Activated naive CD8-positive, alpha-beta T cell (primary cell): ENCODE results near the gene MARVELD2.
"Not testable (repeated sequence)": the region's sequence is repeated elsewhere in the genome, so short reads cannot be mapped to it uniquely, and the experiment has no call there.

ENCODE experiments used
- H3K27ac Mint-ChIP-seq: one replicate; pipeline ENCODE4 v1.8.0; 2021; ENCODE audit warnings: mixed read lengths
- H3K27me3 Mint-ChIP-seq: one replicate; pipeline ENCODE4 v1.8.0; 2021; ENCODE audit warnings: mixed read lengths
- H3K36me3 Mint-ChIP-seq: one replicate; pipeline ENCODE4 v1.8.0; 2021; ENCODE audit warnings: mixed read lengths
- H3K4me1 Mint-ChIP-seq: one replicate; pipeline ENCODE4 v1.8.0; 2021; ENCODE audit warnings: low read depth, mixed read lengths
- H3K4me3 Mint-ChIP-seq: one replicate; pipeline ENCODE4 v1.8.0; 2021; ENCODE audit warnings: mild to moderate bottlenecking, mixed read lengths
- H3K9me3 Mint-ChIP-seq: one replicate; pipeline ENCODE4 v1.8.0; 2021; ENCODE audit warnings: low read depth, mixed read lengths

The MARVELD2 gene, protein sequence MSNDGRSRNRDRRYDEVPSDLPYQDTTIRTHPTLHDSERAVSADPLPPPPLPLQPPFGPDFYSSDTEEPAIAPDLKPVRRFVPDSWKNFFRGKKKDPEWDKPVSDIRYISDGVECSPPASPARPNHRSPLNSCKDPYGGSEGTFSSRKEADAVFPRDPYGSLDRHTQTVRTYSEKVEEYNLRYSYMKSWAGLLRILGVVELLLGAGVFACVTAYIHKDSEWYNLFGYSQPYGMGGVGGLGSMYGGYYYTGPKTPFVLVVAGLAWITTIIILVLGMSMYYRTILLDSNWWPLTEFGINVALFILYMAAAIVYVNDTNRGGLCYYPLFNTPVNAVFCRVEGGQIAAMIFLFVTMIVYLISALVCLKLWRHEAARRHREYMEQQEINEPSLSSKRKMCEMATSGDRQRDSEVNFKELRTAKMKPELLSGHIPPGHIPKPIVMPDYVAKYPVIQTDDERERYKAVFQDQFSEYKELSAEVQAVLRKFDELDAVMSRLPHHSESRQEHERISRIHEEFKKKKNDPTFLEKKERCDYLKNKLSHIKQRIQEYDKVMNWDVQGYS

DNA sequence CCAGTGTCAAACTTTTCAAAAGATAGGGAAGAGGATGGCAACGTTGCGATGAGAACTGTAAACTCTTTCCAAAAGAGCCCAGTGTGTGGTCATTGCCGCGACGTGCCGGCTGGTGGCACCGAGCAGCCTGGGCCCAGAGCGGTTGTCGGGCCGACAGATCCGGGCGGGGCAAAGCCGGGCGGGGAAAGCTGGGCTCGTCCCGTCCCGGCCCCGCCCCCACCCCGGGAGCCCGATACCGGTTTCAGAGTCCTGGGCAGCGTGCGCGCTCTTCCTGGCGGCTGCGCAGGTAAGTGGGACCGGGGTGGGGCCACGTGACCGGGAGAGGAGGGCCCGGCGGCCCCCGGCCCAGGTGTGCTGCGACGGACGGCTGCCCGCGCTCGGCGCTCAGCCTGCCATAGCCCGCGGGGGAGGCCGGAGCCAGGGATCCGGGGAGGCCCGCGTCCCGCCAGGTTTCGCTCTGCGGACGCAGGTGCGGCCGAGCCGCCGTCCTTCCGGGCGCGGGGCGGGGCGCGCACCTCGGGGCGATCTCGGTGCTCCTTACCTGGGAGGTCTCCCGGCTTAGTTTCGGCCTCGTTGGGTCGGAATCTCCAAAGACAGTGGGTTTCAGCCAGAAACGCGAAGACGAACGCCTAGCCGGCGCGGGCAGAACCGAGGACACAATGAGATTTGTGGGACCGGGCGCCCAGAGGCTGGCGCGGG lies at the start of gene MARVELD2:
MARVELD2 (plus strand) TSS at position 232 of the 699 bp plus-strand sequence. CDS start 4,270 bp downstream, outside the sequence.
- Mint-ChIP-seq H3K27ac (peak within 1 kb of the TSS; percentile 25), H3K36me3 (peaks cover 11% of the 10 kb centered on the region), H3K9me3 (no peaks in the 10 kb centered on the region), H3K4me3 (peak within 1 kb of the TSS; percentile 81), H3K4me1 (peaks cover 12% of the 10 kb centered on the region), H3K27me3 (no peaks in the 10 kb centered on the region)

DNA sequence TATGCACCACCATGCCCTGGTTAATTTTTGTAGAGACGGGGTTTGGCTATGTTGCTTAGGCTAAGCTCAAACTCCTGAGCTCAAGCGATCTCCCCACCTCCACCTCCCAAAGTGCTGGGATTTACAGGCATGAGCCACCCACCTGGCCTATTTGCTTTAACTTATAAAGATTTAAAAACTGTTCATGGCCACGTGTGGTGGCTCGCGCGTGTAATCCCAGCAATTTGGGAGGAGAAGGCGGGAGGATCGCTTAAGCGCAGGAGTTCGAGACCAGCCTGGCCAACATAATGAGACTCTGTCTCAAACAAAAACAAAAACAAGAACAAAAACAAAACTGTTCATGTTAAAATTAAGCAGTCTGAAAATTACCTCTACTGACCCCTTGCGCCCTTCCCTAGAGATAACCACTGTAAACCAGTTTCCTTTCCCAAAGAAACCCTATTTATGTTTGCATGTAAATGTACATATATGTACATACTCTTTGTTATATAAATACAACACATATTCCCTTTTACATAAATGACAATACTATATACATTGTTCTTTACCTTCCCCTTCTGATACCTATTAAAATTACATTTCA lies 47.1 kb upstream of the MARVELD2 start:
- peak overlapping the region; percentile 97 for H3K4me3 Mint-ChIP-seq
- H3K4me1 Mint-ChIP-seq, result peaks cover 49% of the 10 kb centered on the region
- H3K27me3 Mint-ChIP-seq, result no peaks in the 10 kb centered on the region
- peaks cover 3% of the 10 kb centered on the region for H3K36me3 Mint-ChIP-seq
- H3K27ac Mint-ChIP-seq, result peak overlapping the region; percentile 98
- H3K9me3 Mint-ChIP-seq, result no peaks in the 10 kb centered on the region

DNA sequence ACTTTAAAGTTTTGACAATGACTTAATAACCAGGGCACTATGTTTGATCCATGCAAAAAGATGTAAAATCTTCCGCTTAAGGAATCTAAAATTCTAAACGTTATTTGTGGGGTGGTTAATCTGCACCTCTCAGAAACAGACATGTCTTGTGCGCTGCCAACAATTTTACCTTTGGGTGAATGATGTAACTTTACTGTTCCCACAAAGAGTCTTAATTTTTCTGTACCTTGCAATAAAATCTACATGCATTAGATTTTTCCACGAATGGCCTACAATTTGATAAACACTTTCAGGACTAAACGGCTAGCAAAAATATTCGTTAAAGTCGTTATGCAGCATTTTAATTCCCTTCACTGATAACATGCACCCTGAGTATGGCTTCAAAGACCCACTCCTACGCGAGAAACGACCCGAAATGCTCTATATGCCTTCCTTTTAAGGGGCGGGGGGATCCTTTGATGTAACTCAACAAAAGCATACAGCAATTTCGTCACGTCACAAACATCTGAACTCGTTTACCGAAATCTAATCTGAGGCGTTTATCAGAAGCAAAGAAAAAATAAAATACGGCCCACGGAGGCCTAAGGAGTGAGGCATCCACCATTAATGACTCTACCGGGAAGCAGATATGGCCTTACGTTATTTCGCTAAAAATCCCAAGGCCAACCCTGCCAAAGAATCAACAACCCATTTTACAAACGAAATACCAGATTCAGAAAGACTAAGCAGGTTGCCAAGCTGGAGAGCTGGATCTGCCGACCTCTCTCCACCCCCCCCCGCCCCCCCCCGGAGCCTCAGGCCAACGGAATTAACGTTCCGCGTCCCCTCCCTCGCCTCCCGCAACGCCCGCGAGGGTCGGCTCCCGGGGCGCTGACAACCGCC lies 46.2 kb upstream of the MARVELD2 start:
- H3K27me3 Mint-ChIP-seq, result no peaks in the 10 kb centered on the region
- peak overlapping the region; percentile 98 for H3K27ac Mint-ChIP-seq
- H3K4me3 Mint-ChIP-seq, result peak overlapping the region; percentile 97
- H3K9me3 Mint-ChIP-seq, result no peaks in the 10 kb centered on the region
- H3K4me1 Mint-ChIP-seq, result peaks cover 47% of the 10 kb centered on the region
- H3K36me3 Mint-ChIP-seq, result peaks cover 3% of the 10 kb centered on the region

DNA sequence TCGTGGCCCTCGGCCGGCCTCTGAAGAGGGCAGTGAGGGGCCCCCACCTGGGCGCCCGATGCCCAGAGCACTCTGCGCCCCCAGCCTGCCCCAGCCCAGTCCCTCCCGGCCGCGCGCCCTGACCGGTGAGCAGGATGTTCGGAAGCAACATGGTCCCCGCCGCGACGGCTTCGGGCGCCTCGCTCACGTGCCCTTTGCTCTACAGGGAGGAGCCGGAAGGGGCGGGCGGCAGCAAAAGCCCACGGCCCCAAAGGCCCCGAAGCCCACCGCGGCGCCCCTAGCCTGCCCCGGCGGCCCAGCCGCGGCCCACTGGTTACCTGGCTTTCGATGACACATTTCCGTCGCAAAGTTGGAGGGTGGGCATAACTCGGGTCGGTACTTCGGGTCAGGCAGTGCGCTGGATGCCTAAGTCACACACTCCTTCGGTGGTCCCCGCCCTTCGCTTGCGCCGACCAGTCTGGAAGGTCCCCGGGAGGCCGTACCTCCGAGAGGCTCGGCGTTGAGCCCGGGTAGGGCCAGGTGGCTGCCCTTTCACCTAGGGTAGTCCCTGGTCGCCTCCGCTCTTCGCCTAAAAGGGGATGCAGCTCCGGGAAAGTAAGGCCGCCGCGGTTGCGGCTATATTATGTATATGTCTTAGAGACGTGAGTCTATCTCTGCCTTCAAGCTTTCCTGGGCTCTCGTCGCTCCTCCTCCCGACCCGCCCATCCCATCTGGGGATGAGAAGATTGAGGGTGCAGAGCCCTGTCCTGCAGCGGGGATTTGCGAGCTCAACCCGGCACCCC lies 45.4 kb upstream of the MARVELD2 start, which contains the start of the genes AK6, RAD17 and TAF9:
AK6 (minus strand) TSS at position 181 of the 782 bp plus-strand sequence; CDS start at position 151, 30 bp downstream.
RAD17 (plus strand) TSS at position 479 of the 782 bp plus-strand sequence. CDS start 2,391 bp downstream, outside the sequence.
TAF9 (minus strand) TSS at position 181 of the 782 bp plus-strand sequence. CDS start 3,783 bp downstream, outside the sequence.
- Mint-ChIP-seq H3K4me1 (peaks cover 43% of the 10 kb centered on the region), H3K27ac (peak within 1 kb of the TSS; percentile 98), H3K9me3 (no peaks in the 10 kb centered on the region), H3K4me3 (peak within 1 kb of the TSS; percentile 97), H3K36me3 (peaks cover 3% of the 10 kb centered on the region), H3K27me3 (no peaks in the 10 kb centered on the region)

DNA sequence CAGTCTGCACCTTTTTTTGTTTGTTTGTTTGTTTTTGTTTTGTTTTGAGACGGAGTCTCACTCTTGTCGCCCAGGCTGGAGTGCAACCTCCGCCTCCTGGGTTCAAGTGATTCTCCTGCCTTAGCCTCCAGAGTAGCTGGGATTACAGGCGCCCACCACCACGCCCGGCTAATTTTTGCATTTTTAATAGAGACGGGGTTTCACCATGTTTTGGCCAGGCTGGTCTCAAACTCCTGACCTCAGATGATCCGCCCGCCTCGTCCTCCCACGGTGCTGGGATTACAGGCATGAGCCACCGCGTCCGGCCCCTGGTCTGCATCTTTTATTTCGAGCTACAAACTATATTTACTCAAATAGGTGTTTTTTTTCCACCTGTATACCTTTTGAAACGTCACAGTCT lies 44.6 kb upstream of the MARVELD2 start:
- peaks cover 36% of the 10 kb centered on the region for H3K4me1 Mint-ChIP-seq
- H3K4me3 Mint-ChIP-seq, result peak overlapping the region; percentile 93
- not testable (repeated sequence) for H3K36me3 Mint-ChIP-seq, H3K27me3 Mint-ChIP-seq, H3K9me3 Mint-ChIP-seq
- peak overlapping the region; percentile 95 for H3K27ac Mint-ChIP-seq

DNA sequence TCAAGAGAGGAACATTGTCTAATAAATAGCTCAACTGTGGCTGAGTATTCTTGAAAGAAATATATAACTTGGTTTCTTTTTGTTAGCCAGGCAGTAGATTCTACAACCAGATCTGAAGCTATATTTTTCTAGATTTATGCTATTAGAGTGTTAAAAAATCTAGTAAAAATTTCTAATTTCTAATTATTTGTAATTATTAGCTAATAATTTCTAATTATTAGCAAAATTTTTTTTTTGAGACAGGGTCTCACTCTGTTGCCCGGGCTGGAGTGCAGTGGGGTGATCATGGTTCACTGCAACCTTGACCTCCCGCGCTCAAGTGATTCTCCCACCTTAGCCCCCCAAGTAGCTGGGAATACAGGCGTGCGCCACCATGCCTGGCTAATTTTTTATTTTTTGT lies 42.5 kb upstream of the MARVELD2 start:
- no peaks in the 10 kb centered on the region for H3K9me3 Mint-ChIP-seq
- H3K36me3 Mint-ChIP-seq, result no peaks in the 10 kb centered on the region
- no peaks in the 10 kb centered on the region for H3K27me3 Mint-ChIP-seq
- peaks cover 21% of the 10 kb centered on the region for H3K4me1 Mint-ChIP-seq
- H3K27ac Mint-ChIP-seq, result no peak overlapping the region
- H3K4me3 Mint-ChIP-seq, result no peak overlapping the region

DNA sequence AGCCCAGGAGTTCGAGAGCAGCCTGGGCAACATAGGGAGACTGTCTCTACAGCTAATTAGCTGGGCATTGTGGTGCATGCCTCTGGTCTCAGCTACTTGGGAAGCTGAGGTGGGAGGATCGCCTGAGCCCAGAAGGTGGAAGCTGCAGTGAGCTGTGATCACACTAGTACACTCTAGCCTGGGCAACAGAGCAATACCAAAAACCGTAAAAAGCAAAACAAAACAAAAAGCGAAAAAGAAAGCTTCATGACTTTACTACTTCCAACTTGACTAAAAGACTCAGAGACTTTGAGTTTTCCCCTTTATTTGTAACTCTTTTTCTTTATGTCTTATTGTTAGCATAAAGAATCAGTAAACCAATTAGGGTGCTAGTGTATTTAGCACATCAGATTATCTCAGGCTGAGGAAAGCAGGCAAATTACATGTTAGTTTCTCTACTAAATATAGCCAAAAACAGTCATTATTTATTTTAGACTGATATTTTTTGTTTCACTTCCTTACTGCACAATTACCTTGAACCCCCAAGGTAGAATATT lies 39.9 kb upstream of the MARVELD2 start:
- H3K27ac Mint-ChIP-seq, result no peak overlapping the region
- no peaks in the 10 kb centered on the region for H3K36me3 Mint-ChIP-seq
- peaks cover 13% of the 10 kb centered on the region for H3K4me1 Mint-ChIP-seq
- no peaks in the 10 kb centered on the region for H3K27me3 Mint-ChIP-seq
- no peak overlapping the region for H3K4me3 Mint-ChIP-seq
- H3K9me3 Mint-ChIP-seq, result no peaks in the 10 kb centered on the region

DNA sequence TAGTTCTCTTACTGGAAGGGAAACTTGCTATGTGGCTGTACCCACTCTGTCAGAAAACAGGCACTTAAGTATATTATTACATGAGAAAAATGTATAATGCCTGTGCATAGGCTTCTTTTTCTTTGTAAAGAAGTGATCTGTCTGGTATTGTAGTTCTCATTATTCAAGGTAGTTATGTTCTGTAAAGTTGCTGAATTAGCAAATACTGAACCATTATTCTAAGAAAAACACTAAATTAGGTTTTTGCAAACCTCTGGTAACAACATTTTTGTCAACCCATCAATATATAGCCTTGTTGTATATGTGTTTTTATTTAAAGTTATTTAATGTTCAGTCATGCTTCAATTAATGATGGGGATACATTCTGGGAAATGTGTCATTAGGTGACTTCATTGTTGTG lies 36.5 kb upstream of the MARVELD2 start:
- no peaks in the 10 kb centered on the region for H3K9me3 Mint-ChIP-seq
- H3K27ac Mint-ChIP-seq, result no peak overlapping the region
- H3K36me3 Mint-ChIP-seq, result no peaks in the 10 kb centered on the region
- no peak overlapping the region for H3K4me3 Mint-ChIP-seq
- H3K27me3 Mint-ChIP-seq, result no peaks in the 10 kb centered on the region
- H3K4me1 Mint-ChIP-seq, result no peaks in the 10 kb centered on the region

DNA sequence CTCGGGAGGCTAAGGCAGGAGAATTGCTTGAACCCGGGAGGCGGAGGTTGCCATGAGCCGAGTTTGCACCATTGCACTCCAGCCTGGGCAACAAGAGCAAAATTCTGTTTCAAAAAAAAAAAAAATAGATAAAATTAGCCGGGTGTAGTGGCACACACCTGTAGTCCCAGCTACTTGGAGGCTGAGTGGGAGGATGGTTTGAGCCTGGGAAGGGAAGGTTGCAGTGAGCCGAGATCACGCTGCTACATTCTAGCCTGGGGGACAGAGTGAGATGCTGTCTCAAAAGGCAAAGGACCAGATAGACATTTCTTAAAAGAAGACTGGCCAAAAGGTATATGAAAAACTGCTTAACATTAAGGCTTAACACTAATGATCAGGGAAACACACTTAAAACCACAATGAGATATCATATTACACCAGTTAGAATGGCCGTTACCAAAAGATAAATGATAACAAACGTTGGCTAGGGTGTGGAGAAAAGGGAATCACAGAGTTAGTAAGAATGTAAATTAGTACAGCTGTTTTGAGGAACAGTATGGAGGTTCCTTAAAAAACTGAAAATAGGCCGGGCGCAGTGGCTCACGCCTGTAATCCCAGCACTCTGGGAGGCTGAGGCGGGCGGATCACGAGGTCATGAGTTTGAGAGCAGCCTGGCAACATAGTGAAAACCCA lies 10.1 kb upstream of the MARVELD2 start:
- no peaks in the 10 kb centered on the region for H3K27me3 Mint-ChIP-seq
- no peak overlapping the region for H3K27ac Mint-ChIP-seq
- peaks cover 19% of the 10 kb centered on the region for H3K36me3 Mint-ChIP-seq
- no peak overlapping the region for H3K4me3 Mint-ChIP-seq
- no peaks in the 10 kb centered on the region for H3K9me3 Mint-ChIP-seq
- H3K4me1 Mint-ChIP-seq, result no peaks in the 10 kb centered on the region

DNA sequence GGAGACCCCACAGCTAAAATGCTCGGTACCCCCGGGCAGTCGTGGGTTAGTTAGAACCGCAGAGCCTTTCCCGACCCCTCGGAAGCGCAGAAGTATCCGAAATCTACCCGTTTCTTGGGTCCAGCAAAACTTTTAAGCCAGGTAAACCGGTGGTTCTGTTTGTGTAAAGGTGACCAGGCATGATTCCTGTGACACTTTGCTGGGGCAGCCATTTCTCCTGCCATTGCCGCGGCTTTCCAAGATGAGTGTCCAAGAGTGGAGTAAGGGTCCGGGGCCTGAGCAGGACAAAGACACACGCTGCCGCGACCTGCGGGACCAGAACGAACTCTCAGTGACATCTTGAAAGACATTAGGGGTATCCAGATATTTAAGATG lies 655 bp downstream of the MARVELD2 start:
- H3K27me3 Mint-ChIP-seq, result no peaks in the 10 kb centered on the region
- H3K27ac Mint-ChIP-seq, result no peak overlapping the region
- peaks cover 12% of the 10 kb centered on the region for H3K4me1 Mint-ChIP-seq
- H3K4me3 Mint-ChIP-seq, result peak overlapping the region; percentile 79
- peaks cover 11% of the 10 kb centered on the region for H3K36me3 Mint-ChIP-seq
- H3K9me3 Mint-ChIP-seq, result no peaks in the 10 kb centered on the region

DNA sequence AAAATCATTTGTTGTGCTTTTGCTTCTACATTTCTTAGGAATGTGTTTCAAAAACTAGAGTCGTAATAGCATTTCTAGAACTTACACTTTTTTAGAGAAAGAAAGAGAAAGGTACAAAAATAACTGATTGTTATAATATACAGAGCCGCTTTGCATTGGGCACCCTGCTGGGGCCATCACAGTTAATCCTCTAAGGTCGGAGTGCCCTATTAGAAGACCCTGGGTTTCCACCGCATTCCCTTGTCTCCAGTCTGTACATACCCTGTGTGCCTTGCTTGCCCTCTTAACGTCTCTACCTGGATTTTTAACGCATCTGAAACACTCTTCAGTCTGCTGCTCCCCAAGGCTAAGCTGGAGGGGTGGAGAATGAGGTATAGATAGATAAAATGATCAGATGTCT lies 1.3 kb downstream of the MARVELD2 start:
- Mint-ChIP-seq H3K9me3 (no peaks in the 10 kb centered on the region), H3K27ac (no peak overlapping the region), H3K27me3 (no peaks in the 10 kb centered on the region), H3K4me1 (peaks cover 12% of the 10 kb centered on the region), H3K36me3 (peaks cover 11% of the 10 kb centered on the region), H3K4me3 (peak overlapping the region; percentile 79)

DNA sequence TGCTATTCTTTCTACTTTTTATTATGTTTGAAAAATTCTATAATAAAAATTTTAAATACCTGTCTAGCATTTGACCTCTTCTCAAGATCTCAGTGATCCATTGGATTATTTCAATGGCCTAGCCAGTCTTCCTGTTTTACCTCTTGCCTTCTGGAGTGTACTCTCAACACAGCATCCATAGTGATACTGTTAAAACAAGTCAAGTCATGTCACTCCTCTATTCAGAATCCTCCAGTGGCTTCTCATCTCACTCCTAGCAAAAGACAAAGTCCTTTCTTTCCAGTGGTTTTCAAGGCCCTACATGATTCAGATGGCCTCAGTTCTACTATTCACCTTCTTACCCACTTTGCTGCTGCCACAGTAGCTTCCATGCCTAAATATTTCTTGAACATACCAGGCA lies 1.8 kb downstream of the MARVELD2 start:
- Mint-ChIP-seq H3K4me1 (peaks cover 12% of the 10 kb centered on the region), H3K4me3 (peak overlapping the region; percentile 15), H3K27ac (no peak overlapping the region), H3K36me3 (peaks cover 7% of the 10 kb centered on the region), H3K27me3 (no peaks in the 10 kb centered on the region), H3K9me3 (no peaks in the 10 kb centered on the region)

DNA sequence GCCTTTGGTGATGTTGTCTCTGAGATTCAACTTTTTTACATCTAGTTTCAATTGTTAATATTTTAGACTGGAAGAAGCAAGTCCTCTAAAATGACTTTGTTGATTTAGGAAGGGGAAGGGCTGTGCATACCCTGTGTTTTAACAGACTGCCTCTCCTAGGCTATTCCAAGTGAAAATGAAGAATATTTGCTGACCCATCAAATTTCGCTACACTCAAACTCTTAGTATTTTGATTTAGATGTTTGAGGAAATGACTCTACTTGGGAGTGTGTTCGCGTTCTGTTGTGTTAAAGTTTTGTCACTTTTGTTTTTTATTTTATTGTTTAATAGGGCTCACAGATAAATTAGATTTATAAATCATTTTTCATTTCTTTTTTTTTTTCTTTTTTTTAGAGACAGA lies 3.6 kb downstream of the MARVELD2 start:
- no peak overlapping the region for H3K27ac Mint-ChIP-seq

More for the DNA sequence above, 3.6 kb downstream of the MARVELD2 start:
- Mint-ChIP-seq H3K4me1 (peaks cover 12% of the 10 kb centered on the region), H3K9me3 (no peaks in the 10 kb centered on the region), H3K4me3 (no peak overlapping the region), H3K36me3 (peaks cover 8% of the 10 kb centered on the region), H3K27me3 (no peaks in the 10 kb centered on the region)
